ENCODE data around the gene DNAJA3. TPM values are rescaled to one million over a fixed set of nuclear protein-coding genes. Genes with fewer than 3 reads are reported as not detected.

The DNAJA3 gene
- 100 to 1,000 TPM in 2 of 9 donors, 10 to 100 TPM in 7; 55.0 to 122 (median 80.1) TPM for total RNA-seq
- 100 to 1,000 TPM in 1 of 3 donors, 10 to 100 TPM in 2; 21.9 to 166 (median 25.6) TPM for polyA plus RNA-seq
- long read RNA-seq, donor 1, transcript DNAJA3-201 (12 exons, 2,763 nt), result minor isoform, 10 of 58 reads
- long read RNA-seq, donor 1, transcript DNAJA3-202 (11 exons, 2,591 nt), result major isoform, 19 of 58 reads
- long read RNA-seq, donor 1, partial matches to known transcripts, result 25 of 58 reads
- long read RNA-seq, donor 1, other reads (novel, unspliced or antisense), result 0 of 58 reads
- long read RNA-seq, donor 2, transcript DNAJA3-202 (11 exons, 2,591 nt), result major isoform, 12 of 15 reads
- long read RNA-seq, donor 2, partial matches to known transcripts, result 0 of 15 reads
- long read RNA-seq, donor 2, other reads (novel, unspliced or antisense), result 0 of 15 reads
- long read RNA-seq, donor 3, transcript DNAJA3-202 (11 exons, 2,591 nt), result major isoform, 7 of 31 reads
- long read RNA-seq, donor 3, partial matches to known transcripts, result 22 of 31 reads
- long read RNA-seq, donor 3, other reads (novel, unspliced or antisense), result 0 of 31 reads
- long read RNA-seq, donor 4, transcript DNAJA3-202 (11 exons, 2,591 nt), result major isoform, 39 of 54 reads
- long read RNA-seq, donor 4, transcript DNAJA3-201 (12 exons, 2,763 nt), result minor isoform, 7 of 54 reads
- long read RNA-seq, donor 4, partial matches to known transcripts, result 2 of 54 reads
- long read RNA-seq, donor 4, other reads (novel, unspliced or antisense), result 3 of 54 reads
- long read RNA-seq, donor 5, transcript DNAJA3-202 (11 exons, 2,591 nt), result major isoform, 198 of 297 reads
- long read RNA-seq, donor 5, transcript DNAJA3-201 (12 exons, 2,763 nt), result minor isoform, 68 of 297 reads
- long read RNA-seq, donor 5, partial matches to known transcripts, result 8 of 297 reads
- long read RNA-seq, donor 5, other reads (novel, unspliced or antisense), result 23 of 297 reads
- long read RNA-seq, donor 6, transcript DNAJA3-201 (12 exons, 2,763 nt), result minor isoform, 6 of 37 reads
- long read RNA-seq, donor 6, transcript DNAJA3-202 (11 exons, 2,591 nt), result major isoform, 26 of 37 reads
- long read RNA-seq, donor 6, partial matches to known transcripts, result 2 of 37 reads
- long read RNA-seq, donor 6, other reads (novel, unspliced or antisense), result 2 of 37 reads
- long read RNA-seq, donor 7, transcript DNAJA3-202 (11 exons, 2,591 nt), result major isoform, 10 of 12 reads
- long read RNA-seq, donor 7, partial matches to known transcripts, result 0 of 12 reads
- long read RNA-seq, donor 7, other reads (novel, unspliced or antisense), result 0 of 12 reads
- long read RNA-seq, donor 8, transcript DNAJA3-202 (11 exons, 2,591 nt), result major isoform, 12 of 16 reads
- long read RNA-seq, donor 8, partial matches to known transcripts, result 0 of 16 reads
- long read RNA-seq, donor 8, other reads (novel, unspliced or antisense), result 0 of 16 reads
- long read RNA-seq, donor 9, transcript DNAJA3-202 (11 exons, 2,591 nt), result major isoform, 5 of 6 reads
- long read RNA-seq, donor 9, partial matches to known transcripts, result 0 of 6 reads
- long read RNA-seq, donor 9, other reads (novel, unspliced or antisense), result 0 of 6 reads
- long read RNA-seq, donor 10, transcript DNAJA3-201 (12 exons, 2,763 nt), result major isoform, 5 of 10 reads
- long read RNA-seq, donor 10, partial matches to known transcripts, result 0 of 10 reads
- long read RNA-seq, donor 10, other reads (novel, unspliced or antisense), result 0 of 10 reads

DNA sequence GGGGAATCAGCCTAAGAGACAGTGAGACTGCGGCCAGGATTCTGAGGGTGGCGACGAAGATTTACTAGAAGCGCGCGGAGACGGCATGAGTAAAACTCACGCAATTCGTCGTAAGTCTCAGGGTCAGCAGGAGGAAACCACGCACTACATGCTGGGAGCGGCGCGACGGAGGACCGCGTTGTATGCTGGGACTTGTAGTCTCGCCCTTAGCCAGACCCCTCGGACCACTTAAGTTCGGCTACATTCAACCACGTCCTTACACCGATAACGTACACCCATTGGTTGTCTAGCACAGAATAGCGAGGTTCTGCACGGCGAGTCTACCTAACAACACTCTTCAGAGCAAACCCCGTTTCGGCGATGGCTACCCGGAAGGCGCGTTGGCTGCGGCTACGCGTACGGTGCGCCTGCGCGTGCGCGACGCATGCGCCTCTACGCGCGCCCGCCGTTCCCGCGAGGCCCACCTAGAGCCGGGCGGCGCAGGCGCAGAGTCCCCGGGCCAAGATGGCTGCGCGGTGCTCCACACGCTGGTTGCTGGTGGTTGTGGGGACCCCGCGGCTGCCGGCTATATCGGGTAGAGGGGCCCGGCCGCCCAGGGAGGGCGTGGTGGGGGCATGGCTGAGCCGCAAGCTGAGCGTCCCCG is at the start of gene DNAJA3:
Gene DNAJA3 (plus strand): TSS at position 491 of the 643 bp plus-strand sequence. CDS start 14 bp downstream, at position 505.
- 0 to 1% (median 1%) methylated on average over 32 to 68 of the region's 68 CpGs for WGBS, 4 donors
- peaks cover 18 to 19% of the 10 kb centered on the region in 2 donors for H3K4me1 ChIP-seq (replicated peaks in 1 of 2)
- no peaks in the 10 kb centered on the region for H3K9me3 ChIP-seq (replicated peaks in 1 of 3)
- TF ChIP-seq, protein P1, sequence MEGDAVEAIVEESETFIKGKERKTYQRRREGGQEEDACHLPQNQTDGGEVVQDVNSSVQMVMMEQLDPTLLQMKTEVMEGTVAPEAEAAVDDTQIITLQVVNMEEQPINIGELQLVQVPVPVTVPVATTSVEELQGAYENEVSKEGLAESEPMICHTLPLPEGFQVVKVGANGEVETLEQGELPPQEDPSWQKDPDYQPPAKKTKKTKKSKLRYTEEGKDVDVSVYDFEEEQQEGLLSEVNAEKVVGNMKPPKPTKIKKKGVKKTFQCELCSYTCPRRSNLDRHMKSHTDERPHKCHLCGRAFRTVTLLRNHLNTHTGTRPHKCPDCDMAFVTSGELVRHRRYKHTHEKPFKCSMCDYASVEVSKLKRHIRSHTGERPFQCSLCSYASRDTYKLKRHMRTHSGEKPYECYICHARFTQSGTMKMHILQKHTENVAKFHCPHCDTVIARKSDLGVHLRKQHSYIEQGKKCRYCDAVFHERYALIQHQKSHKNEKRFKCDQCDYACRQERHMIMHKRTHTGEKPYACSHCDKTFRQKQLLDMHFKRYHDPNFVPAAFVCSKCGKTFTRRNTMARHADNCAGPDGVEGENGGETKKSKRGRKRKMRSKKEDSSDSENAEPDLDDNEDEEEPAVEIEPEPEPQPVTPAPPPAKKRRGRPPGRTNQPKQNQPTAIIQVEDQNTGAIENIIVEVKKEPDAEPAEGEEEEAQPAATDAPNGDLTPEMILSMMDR (IDR thresholded peaks at IDR 0.05), result no peak
- TF ChIP-seq POLR2A (IDR thresholded peaks at IDR 0.05), result peak; percentile 42 to 88
- intact Hi-C loops (cut with DNase I), result no loop called here
- H3K27ac ChIP-seq, result peak within 1 kb of the TSS; percentile 77 to 98 (median 96)
- no peaks in the 10 kb centered on the region for H3K27me3 ChIP-seq
- H3K36me3 ChIP-seq (replicated peaks in 1 of 2), result no peaks in the 10 kb centered on the region
- DNase-seq, result peak; percentile 92 to 97 (median 94)
- H3K4me3 ChIP-seq, result peak within 1 kb of the TSS; percentile 54 to 72 (median 70)

DNA sequence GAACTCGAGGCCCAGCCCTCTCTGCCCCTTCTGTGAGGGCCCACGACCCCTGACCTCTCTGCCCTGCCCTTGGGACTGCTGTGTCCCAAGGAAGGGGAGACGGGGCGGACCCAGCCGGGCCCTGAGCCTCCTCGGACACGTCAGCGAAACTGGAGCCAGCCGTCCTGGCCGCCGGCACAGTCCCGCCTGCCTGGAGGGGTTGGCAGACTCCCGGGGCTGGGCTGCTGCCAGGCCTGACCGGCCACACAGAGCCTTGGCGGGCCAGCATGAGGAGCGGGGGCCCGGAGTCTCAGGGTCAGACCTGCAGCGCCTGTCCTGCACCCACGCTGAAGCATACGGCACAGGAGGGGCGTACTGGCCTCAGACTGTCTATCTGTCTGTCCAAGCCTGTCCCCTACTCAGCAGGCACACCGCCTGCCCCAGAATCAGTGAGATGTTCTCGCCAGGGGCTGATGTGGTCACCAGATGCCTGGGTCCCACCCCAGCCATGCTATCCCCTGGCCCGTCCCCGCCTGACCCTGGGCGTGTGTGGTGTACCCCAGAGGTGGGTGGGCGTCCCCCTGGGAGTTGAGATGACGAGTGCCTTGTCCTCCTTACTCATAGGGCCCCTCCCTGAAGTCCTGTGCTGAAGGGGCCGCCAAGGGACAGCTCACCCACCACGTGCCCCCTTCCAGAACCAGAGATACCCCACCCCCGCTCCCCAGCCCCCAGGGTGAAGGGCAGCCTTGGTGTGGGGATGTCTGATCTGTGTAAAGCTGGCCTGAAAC is 49.4 kb upstream of the DNAJA3 start:
- Histone ChIP-seq H3K27ac (peak overlapping the region; percentile 19 to 90 (median 59)), H3K4me3 (no peak overlapping the region), H3K4me1 (replicated peaks in 1 of 2) (peaks cover 28 to 53% of the 10 kb centered on the region in 2 donors), H3K27me3 (no peaks in the 10 kb centered on the region), H3K9me3 (replicated peaks in 1 of 3) (no peaks in the 10 kb centered on the region), H3K36me3 (replicated peaks in 1 of 2) (peaks cover 0 to 13% of the 10 kb centered on the region in 2 donors)
- DNase-seq, result peak; percentile 91 to 96 (median 93)
- TF ChIP-seq, protein P1 (IDR thresholded peaks at IDR 0.05), result no peak
- no peak for TF ChIP-seq POLR2A (IDR thresholded peaks at IDR 0.05)
- 29 to 59% (median 40%) methylated on average over 4 to 31 of the region's 31 CpGs for WGBS, 4 donors
- intact Hi-C loops (cut with DNase I), result no loop called here

- DNase-seq, result no peak
- H3K9me3 ChIP-seq (replicated peaks in 1 of 3), result no peaks in the 10 kb centered on the region
- TF ChIP-seq, protein P1 (IDR thresholded peaks at IDR 0.05), result no peak
- no peak for TF ChIP-seq POLR2A (IDR thresholded peaks at IDR 0.05)
- WGBS, 4 donors, result 69 to 100% (median 73%) methylated on average over 4 to 27 of the region's 27 CpGs
- H3K4me1 ChIP-seq (replicated peaks in 1 of 2), result peaks cover 27 to 50% of the 10 kb centered on the region in 2 donors
- peaks cover 0 to 20% of the 10 kb centered on the region in 2 donors for H3K36me3 ChIP-seq (replicated peaks in 1 of 2)
- no peaks in the 10 kb centered on the region for H3K27me3 ChIP-seq
- no peak overlapping the region for H3K4me3 ChIP-seq
- peak overlapping the region in 3 of 5 donors; percentile 59 to 90 (median 84) for H3K27ac ChIP-seq
- intact Hi-C loops (cut with DNase I), result no loop called here
Observed at GRCh38 chr16:4376893-4377572, 48.6 kb upstream of the DNAJA3 start.

Data from adrenal gland (tissue), 19 donors.